Measurements from ENCODE around the gene CTNNA3.

Gene CTNNA3

DNA sequence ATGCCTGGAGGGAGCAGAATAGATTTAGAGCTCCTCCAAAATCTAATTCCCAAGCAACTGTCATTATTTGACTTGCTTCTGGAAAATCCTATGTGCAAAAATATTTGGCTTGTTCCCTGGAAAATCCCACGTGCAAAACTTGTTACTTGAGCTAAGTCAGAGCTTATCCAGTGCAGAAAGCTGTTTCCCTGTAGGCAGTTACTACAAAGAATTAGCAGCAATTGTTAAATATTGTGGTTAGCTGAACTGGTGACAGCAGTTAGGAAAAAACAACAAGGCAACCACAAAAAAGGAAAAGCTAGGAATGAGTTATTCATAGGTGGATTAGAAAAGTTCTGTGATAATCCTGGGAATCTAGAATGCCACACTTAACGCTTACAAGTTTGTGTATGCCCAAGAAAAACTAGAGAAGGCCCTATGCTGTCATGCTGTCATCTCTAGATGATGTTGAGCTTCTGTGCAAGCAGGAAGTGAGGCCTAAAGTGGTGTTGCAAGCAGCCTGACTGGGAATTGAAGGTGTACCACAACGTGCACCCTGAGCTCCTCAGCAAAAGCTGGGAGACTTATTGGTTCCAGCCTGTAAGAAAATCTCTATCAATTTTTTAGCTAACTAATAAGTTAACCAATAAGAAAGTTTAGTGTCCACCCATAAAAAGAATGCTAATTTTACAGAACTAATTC, 1508.8 kb downstream of the CTNNA3 start:
- H3K4me2 ChIP-seq (ENCODE audit: low read depth, low read length, poor library complexity, severe bottlenecking) = no peak overlapping the region
- H3K27me3 ChIP-seq (ENCODE audit: low read length) = no peaks in the 10 kb centered on the region
- H2AFZ ChIP-seq (ENCODE audit: low read depth, low read length, severe bottlenecking) = no peak overlapping the region
- H3K79me2 ChIP-seq (ENCODE audit: insufficient read depth, low read length) = no peaks in the 10 kb centered on the region
- no peak overlapping the region for H3K9ac ChIP-seq (ENCODE audit: low read length)
- no peak overlapping the region for H3K27ac ChIP-seq (ENCODE audit: low read depth, low read length)
- H3K9me3 ChIP-seq (ENCODE audit: insufficient read depth, low read length) = no peaks in the 10 kb centered on the region
- no peaks in the 10 kb centered on the region for H4K20me1 ChIP-seq (ENCODE audit: low read depth, low read length)
- TF ChIP-seq CTCF (IDR thresholded peaks at IDR 0.05; ENCODE audit: insufficient read depth, low read length, poor library complexity, severe bottlenecking) (no peak), EZH2phosphoT487 (conservative IDR thresholded peaks at IDR 0.05; ENCODE audit: low read length) (no peak)
- no peaks in the 10 kb centered on the region for H3F3A ChIP-seq (ENCODE audit: insufficient read depth)
- H3K4me3 ChIP-seq (ENCODE audit: insufficient read depth, low read length, poor library complexity, severe bottlenecking) = no peak overlapping the region
- no peaks in the 10 kb centered on the region for H3K36me3 ChIP-seq (ENCODE audit: low read length)
- H3K9me2 ChIP-seq (replicated peaks; ENCODE audit: insufficient read depth, low read length) = no peaks in the 10 kb centered on the region

- Histone ChIP-seq H3K9me2 (replicated peaks; ENCODE audit: insufficient read depth, low read length) (no peaks in the 10 kb centered on the region), H3K79me2 (ENCODE audit: insufficient read depth, low read length) (no peaks in the 10 kb centered on the region), H3F3A (ENCODE audit: insufficient read depth) (no peaks in the 10 kb centered on the region), H3K9me3 (ENCODE audit: insufficient read depth, low read length) (no peaks in the 10 kb centered on the region), H3K27me3 (ENCODE audit: low read length) (no peaks in the 10 kb centered on the region), H3K4me3 (ENCODE audit: insufficient read depth, low read length, poor library complexity, severe bottlenecking) (no peak overlapping the region), H3K9ac (ENCODE audit: low read length) (no peak overlapping the region), H3K27ac (ENCODE audit: low read depth, low read length) (no peak overlapping the region), H3K36me3 (ENCODE audit: low read length) (no peaks in the 10 kb centered on the region), H2AFZ (ENCODE audit: low read depth, low read length, severe bottlenecking) (no peak overlapping the region), H3K4me2 (ENCODE audit: low read depth, low read length, poor library complexity, severe bottlenecking) (no peak overlapping the region), H4K20me1 (ENCODE audit: low read depth, low read length) (no peaks in the 10 kb centered on the region)
- TF ChIP-seq EZH2phosphoT487 (conservative IDR thresholded peaks at IDR 0.05; ENCODE audit: low read length) = no peak
- no peak for TF ChIP-seq CTCF (IDR thresholded peaks at IDR 0.05; ENCODE audit: insufficient read depth, low read length, poor library complexity, severe bottlenecking)
Measured at GRCh38 chr10:66183028-66183427, 1513.0 kb downstream of the CTNNA3 start.

DNA sequence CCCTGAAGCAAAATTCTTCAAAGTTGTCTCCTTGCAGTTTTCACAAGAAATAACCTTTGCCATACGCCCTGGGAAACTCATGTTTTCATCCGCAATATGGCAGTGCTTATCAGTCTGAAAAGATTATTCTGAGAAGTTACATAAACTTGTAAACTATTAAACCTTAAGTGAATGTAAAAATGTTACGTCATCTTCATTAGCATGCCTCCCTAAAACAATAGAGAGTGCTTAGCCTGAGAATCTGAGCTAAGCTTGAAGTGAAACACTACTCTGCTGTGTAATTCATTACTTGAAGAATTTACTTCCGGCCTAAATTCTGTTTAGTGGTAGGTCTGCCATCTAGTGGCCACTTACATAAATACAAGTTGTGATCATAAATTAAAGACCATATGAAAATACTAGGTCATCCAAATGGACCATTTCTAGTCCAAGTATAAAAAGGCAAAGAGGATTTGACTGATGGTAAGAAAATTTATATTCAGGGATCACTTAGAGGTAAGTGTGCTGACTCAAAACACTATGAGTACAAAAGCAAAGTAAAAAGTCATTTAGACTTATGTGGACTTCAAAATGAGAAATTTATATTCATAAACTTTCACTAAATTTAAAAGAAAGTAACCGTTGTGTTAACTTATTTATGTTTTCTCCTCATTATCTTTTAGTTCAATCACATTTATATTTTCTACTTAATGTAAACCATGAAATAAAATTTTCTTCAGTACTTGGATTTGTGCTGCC, 1515.2 kb downstream of the CTNNA3 start:
- H3K9ac ChIP-seq (ENCODE audit: low read length) = no peak overlapping the region
- no peaks in the 10 kb centered on the region for H3K36me3 ChIP-seq (ENCODE audit: low read length)
- H3K27ac ChIP-seq (ENCODE audit: low read depth, low read length) = no peak overlapping the region
- H4K20me1 ChIP-seq (ENCODE audit: low read depth, low read length) = no peaks in the 10 kb centered on the region
- no peaks in the 10 kb centered on the region for H3K9me3 ChIP-seq (ENCODE audit: insufficient read depth, low read length)
- H3K4me2 ChIP-seq (ENCODE audit: low read depth, low read length, poor library complexity, severe bottlenecking) = no peak overlapping the region
- TF ChIP-seq CTCF (IDR thresholded peaks at IDR 0.05; ENCODE audit: insufficient read depth, low read length, poor library complexity, severe bottlenecking) = peak; percentile 42
- no peak for TF ChIP-seq EZH2phosphoT487 (conservative IDR thresholded peaks at IDR 0.05; ENCODE audit: low read length)
- no peaks in the 10 kb centered on the region for H3F3A ChIP-seq (ENCODE audit: insufficient read depth)
- no peaks in the 10 kb centered on the region for H3K9me2 ChIP-seq (replicated peaks; ENCODE audit: insufficient read depth, low read length)
- no peak overlapping the region for H3K4me3 ChIP-seq (ENCODE audit: insufficient read depth, low read length, poor library complexity, severe bottlenecking)
- no peaks in the 10 kb centered on the region for H3K79me2 ChIP-seq (ENCODE audit: insufficient read depth, low read length)
- no peaks in the 10 kb centered on the region for H3K27me3 ChIP-seq (ENCODE audit: low read length)
- H2AFZ ChIP-seq (ENCODE audit: low read depth, low read length, severe bottlenecking) = peak overlapping the region; percentile 55
